ENCODE measurements around the gene CTSD.

CTSD gene

GRCh38 chr11:1744891-1745700, 18.6 kb downstream of the CTSD start:
- DNase-seq (ENCODE audit: low read depth), result no peak

GRCh38 chr11:1744137-1744886, 19.4 kb downstream of the CTSD start:
- DNase-seq (ENCODE audit: low read depth), result no peak

- DNase-seq (ENCODE audit: low read depth), result no peak
Measured at GRCh38 chr11:1743585-1744136, 20.1 kb downstream of the CTSD start.

GRCh38 chr11:1742869-1743584, 20.7 kb downstream of the CTSD start:
- no peak for DNase-seq (ENCODE audit: low read depth)

- DNase-seq (ENCODE audit: low read depth), result no peak
Measured at GRCh38 chr11:1742371-1742770, 21.4 kb downstream of the CTSD start.

- no peak for DNase-seq (ENCODE audit: low read depth)
Measured at GRCh38 chr11:1741741-1742140, 22.0 kb downstream of the CTSD start.

GRCh38 chr11:1740786-1741530, 22.8 kb downstream of the CTSD start:
- no peak for DNase-seq (ENCODE audit: low read depth)

- DNase-seq (ENCODE audit: low read depth), result no peak
Measured at GRCh38 chr11:1739576-1739975, 24.2 kb downstream of the CTSD start.

- no peak for DNase-seq (ENCODE audit: low read depth)
Measured at GRCh38 chr11:1738380-1738779, 25.3 kb downstream of the CTSD start.

- no peak for DNase-seq (ENCODE audit: low read depth)
Measured at GRCh38 chr11:1737080-1737757, 26.5 kb downstream of the CTSD start.

- no peak for DNase-seq (ENCODE audit: low read depth)
Measured at GRCh38 chr11:1736447-1736992, 27.2 kb downstream of the CTSD start.

GRCh38 chr11:1735271-1735670, 28.5 kb downstream of the CTSD start:
- DNase-seq (ENCODE audit: low read depth), result no peak

- no peak for DNase-seq (ENCODE audit: low read depth)
Measured at GRCh38 chr11:1734641-1735081, 29.1 kb downstream of the CTSD start.

GRCh38 chr11:1733716-1734640, 29.7 kb downstream of the CTSD start:
- DNase-seq (ENCODE audit: low read depth), result no peak

GRCh38 chr11:1733009-1733715, 30.6 kb downstream of the CTSD start:
- DNase-seq (ENCODE audit: low read depth), result no peak

- DNase-seq (ENCODE audit: low read depth), result no peak
Measured at GRCh38 chr11:1732418-1733008, 31.2 kb downstream of the CTSD start.

- DNase-seq (ENCODE audit: low read depth), result no peak
Measured at GRCh38 chr11:1731451-1732059, 32.2 kb downstream of the CTSD start.

- DNase-seq (ENCODE audit: low read depth), result no peak
Measured at GRCh38 chr11:1730059-1730629, 33.6 kb downstream of the CTSD start.
